GM21381 (cell line): ENCODE results near the gene MYOG.

ENCODE experiments used
- ATAC-seq: cut with Tn5 transposase; IDR thresholded peaks from one replicate; pipeline ENCODE4 v1.9.1; 2021; ENCODE audit warnings: mild to moderate bottlenecking, moderate library complexity; ENCODE audit not compliant: unreplicated experiment

MYOG gene

GRCh38 chr1:203085528-203086406, at the start of gene MYOG:
TSS of gene MYOG (minus strand) at chr1:203086012. CDS start at chr1:203085961, 51 bp downstream.
- no peak for ATAC-seq

- ATAC-seq = no peak
These were observed 48.3 kb upstream of the MYOG start for GRCh38 chr1:203133970-203134725.

GRCh38 chr1:203131548-203132200, 45.9 kb upstream of the MYOG start:
- no peak for ATAC-seq

- no peak for ATAC-seq
These were observed 44.7 kb upstream of the MYOG start for GRCh38 chr1:203130358-203130985.

GRCh38 chr1:203129501-203130231, 43.9 kb upstream of the MYOG start:
- no peak for ATAC-seq

- no peak for ATAC-seq
These were observed 43.1 kb upstream of the MYOG start for GRCh38 chr1:203128716-203129500.

- ATAC-seq = no peak
These were observed 42.6 kb upstream of the MYOG start for GRCh38 chr1:203128431-203128715.

GRCh38 chr1:203127666-203128430, 42.0 kb upstream of the MYOG start, which contains the start of gene ADORA1:
TSS of gene ADORA1 (plus strand) at chr1:203127726. CDS start at chr1:203128842, 1,116 bp downstream.
- ATAC-seq = no peak

- ATAC-seq = no peak
These were observed 41.3 kb upstream of the MYOG start for GRCh38 chr1:203126866-203127665.

- no peak for ATAC-seq
These were observed 40.5 kb upstream of the MYOG start for GRCh38 chr1:203126151-203126865.

GRCh38 chr1:203124546-203125317, 38.9 kb upstream of the MYOG start:
- ATAC-seq = no peak

GRCh38 chr1:203124011-203124410, 38.2 kb upstream of the MYOG start:
- ATAC-seq = no peak

- ATAC-seq = no peak
These were observed 36.3 kb upstream of the MYOG start for GRCh38 chr1:203122159-203122558.

- ATAC-seq = no peak
These were observed 35.6 kb upstream of the MYOG start for GRCh38 chr1:203121186-203122015.

- no peak for ATAC-seq
These were observed 34.7 kb upstream of the MYOG start for GRCh38 chr1:203120325-203121153.
